ENCODE data around the gene GYS1.
"Not testable (repeated sequence)": the region's sequence is repeated elsewhere in the genome, so short reads cannot be mapped to it uniquely, and the experiment has no call there.

The GYS1 gene

DNA sequence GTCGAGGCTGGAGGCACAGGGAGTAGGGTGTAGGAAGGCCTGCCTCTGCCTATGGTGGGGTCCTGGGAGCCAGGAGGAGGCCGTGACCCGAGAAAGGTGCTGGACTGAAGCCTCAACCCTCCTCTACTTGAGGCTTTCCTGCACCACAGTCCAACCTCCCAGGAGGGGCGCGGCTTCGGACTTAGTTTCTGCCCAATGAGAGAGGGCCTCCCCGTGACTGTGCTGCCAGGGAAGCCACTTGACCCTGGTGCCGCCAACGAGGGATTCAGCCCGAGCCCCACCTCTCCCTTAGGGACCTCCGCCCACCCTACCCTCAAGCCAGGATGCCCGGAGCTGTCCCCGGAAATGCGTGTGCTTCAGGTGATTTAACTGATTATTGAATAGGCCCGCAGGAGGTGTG lies 31.1 kb upstream of the GYS1 start, which contains the start of gene CGB3:
TSS of gene CGB3 (minus strand) at position 101 of the 400 bp plus-strand sequence. CDS start 362 bp downstream, outside the sequence.
- not testable (repeated sequence) for DNase-seq (ENCODE audit: insufficient read length, low spot score); FAIRE-seq

DNA sequence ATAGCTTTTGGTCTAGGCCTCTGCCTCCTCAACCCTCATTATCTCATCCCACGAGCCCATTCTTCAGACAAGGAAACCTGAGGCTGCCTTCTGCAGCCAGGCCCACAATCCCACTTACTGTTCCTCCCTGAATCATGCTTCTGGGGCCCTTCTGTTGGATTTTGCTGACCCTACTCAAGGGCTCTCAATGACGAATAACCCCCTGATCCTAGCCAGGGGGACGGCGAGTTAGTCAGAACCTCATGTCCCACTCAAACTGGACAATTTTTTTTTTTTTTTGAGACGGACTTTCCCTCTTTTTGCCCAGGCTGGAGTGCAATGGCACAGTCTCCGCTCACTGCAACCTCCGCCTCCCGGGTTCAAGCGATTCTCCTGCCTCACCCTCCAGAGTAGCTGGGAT lies 29.0 kb upstream of the GYS1 start:
- no peak for DNase-seq (ENCODE audit: insufficient read length, low spot score)
- TF ChIP-seq, protein P1, sequence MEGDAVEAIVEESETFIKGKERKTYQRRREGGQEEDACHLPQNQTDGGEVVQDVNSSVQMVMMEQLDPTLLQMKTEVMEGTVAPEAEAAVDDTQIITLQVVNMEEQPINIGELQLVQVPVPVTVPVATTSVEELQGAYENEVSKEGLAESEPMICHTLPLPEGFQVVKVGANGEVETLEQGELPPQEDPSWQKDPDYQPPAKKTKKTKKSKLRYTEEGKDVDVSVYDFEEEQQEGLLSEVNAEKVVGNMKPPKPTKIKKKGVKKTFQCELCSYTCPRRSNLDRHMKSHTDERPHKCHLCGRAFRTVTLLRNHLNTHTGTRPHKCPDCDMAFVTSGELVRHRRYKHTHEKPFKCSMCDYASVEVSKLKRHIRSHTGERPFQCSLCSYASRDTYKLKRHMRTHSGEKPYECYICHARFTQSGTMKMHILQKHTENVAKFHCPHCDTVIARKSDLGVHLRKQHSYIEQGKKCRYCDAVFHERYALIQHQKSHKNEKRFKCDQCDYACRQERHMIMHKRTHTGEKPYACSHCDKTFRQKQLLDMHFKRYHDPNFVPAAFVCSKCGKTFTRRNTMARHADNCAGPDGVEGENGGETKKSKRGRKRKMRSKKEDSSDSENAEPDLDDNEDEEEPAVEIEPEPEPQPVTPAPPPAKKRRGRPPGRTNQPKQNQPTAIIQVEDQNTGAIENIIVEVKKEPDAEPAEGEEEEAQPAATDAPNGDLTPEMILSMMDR (IDR thresholded peaks at IDR 0.05; ENCODE audit: insufficient read depth, missing control alignments), result no peak
- no peak for FAIRE-seq

DNA sequence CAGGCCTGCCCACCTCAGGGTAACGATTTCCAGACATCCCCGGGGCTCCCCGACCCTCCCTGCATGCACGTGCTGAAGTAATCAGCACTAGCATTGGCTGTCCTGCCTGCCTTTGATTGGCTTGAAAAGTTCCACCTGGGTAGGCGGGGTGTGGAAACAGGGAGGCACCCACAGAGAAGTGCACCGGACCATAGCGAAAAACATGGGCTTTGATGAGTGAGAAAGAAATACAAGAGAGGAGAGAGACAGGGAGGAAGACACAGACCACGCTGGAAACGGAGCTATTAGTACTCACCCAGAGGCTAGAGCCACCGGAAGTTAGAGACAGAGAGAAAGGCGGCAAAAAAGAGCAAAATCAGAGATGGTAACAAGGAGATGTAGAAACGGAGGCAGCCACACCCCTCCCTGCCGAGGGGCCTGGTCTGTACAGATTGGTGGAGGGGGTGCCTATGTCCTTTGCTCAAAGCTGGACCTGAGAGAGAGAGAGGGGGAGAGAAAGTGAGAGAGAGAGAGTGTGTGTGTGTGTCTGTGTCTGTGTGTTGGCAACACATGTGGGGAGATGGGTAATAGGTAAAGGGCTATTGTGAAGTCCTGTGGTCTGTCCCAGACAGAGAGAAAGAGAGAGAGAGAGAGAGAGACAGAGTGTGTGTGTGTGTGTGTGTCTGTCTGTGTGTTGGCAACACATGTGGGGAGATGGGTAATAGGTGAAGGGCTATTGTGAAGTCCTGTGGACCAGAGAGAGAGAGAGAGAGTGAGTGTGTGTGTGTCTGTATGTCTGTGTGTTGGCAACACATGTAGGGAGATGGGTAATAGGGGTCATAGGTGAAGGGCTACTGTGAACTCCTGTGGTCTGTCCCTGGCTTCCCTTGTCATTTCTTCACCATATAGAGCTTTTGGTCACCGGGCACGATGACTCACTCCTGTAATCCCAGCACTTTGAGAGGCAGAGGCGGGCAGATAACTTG lies 28.1 kb upstream of the GYS1 start:
- TF ChIP-seq, protein P1 (IDR thresholded peaks at IDR 0.05; ENCODE audit: insufficient read depth, missing control alignments), result no peak

DNA sequence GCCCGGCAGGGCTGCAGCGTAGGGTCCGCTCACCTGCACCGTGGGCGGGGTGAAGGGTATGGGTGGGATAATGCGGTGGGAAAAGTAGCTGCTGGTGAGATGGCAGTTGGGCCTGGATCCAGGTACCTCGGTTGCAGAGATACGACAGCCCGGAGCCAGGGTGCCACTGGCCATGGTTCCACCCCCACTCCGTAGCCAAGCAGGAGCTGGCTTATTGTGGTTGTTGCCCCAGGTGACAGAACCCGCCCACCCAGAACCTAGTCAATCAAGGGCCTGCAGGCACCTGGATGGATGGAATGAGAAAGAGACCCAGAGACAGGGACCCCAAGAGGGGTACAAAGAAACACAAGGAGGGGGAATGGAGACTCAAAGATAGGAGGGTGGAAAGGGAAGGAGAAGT lies 27.2 kb upstream of the GYS1 start:
- DNase-seq (ENCODE audit: insufficient read length, low spot score), result no peak
- TF ChIP-seq, protein P1 (IDR thresholded peaks at IDR 0.05; ENCODE audit: insufficient read depth, missing control alignments), result no peak
- FAIRE-seq, result no peak

More for the DNA sequence above, 28.1 kb upstream of the GYS1 start:
- FAIRE-seq (no peak), DNase-seq (ENCODE audit: insufficient read length, low spot score) (no peak)

DNA sequence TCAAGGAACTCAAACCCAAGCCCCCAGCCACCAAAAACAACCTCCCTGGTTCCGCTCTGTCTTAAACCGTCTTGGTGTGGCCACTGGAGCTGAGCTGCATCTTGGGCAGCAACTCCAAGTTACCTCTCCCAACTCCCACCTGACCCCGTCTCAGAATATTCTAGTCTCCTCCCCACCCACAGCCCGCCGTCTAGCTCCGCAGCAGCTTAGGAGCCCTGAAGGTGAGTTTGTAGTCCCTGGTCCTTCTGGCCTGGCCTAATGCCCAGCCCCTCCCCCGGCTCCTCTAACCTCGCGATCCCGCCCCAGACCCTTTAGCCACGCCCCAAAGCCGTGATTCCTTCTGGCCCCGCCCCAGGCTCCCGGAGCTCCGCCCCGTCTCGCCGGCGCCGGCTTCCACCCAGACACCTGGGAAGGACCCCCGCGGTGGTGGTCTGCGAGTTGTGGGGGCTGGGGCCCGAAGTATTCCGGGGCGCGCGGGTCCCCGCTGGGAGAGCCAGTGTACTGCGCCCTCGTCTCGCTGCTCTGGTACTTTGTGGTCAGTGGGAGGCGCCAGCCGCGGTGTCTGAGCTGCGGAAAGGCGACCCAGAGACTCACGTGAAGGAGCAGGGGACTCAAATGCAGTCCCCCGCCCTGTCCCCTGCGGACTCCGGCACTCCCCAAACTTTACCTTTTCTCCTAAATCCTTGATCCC lies 26.3 kb upstream of the GYS1 start:
- DNase-seq (ENCODE audit: insufficient read length, low spot score) (peak; percentile 67), FAIRE-seq (no peak)
- TF ChIP-seq, protein P1 (IDR thresholded peaks at IDR 0.05; ENCODE audit: insufficient read depth, missing control alignments), result no peak

DNA sequence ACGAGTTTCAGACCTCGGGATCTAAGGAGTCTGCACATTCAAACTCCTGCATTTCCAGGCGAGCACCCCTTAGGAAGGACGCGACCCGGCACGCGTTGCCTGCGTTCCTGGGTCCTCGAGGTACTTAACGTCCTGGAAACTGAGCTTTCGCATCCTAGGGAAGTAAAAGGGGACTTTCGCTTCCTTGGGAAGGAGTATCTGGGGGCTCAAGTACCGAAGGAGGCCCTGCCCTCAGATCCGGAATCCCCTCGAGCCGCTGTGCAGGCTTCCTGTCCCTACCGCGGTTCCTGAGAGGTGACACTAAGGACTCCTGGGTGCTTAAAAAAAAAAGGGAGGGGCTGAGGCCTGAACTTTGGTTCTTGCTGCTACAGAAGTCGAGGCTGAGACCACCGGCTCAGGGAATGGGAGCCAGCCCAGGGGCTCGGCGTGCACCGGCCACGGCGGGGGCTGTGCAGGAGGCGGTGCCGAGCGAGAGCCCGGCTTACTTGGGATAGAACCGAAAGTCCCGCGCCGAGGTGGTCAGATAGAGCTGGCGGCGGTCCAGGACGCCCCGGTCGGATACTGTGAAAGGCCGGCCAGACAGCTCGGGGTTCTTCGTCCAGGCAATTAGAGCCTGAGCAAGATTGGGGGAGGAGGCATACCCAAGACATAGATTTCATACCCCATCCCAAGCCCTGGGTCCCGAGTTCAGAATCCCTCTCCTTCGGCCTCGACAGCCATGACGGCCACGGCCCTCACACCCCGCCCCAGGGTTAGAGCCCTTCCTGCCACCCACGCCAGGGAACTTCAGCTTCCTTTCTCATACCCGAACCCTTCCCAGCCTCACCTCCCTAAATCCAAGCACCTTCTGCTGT lies 25.5 kb upstream of the GYS1 start:
- not testable (repeated sequence) for FAIRE-seq; DNase-seq (ENCODE audit: insufficient read length, low spot score)

DNA sequence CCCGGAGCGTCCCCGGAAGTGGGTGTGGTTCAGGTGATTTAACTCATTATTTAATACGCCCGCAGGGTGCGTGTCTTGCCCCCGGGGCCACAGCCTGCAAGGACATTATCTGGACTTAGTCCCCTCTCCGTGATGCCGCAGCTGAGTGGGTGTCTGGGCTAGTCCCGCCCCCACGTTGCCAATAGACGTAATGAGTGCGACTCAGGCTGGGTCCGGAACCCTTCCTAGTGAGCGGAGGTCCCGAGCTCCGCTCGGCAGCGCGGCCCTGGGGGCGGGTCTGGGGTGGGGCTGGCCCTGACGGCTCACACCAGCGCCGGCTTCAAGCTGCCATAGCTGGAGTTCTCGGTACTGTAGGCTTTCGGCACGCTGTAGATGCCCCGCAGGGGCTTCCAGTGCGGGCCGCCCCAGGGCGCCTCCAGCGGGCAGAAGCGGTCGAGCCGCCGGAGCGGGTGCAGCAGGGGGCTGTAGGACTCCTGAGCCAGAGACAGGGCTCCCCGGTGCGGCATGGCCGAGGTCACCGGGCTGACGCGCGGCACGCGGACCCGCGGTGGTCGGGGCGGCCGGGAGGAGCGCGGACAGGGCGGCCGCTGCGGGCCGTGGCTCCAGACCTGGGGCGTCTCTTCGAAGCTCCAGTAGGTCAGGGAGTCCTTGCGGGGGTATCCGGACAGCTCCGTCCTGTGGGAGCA lies 24.7 kb upstream of the GYS1 start:
- DNase-seq (ENCODE audit: insufficient read length, low spot score) (no peak), FAIRE-seq (no peak)
- TF ChIP-seq, protein P1 (IDR thresholded peaks at IDR 0.05; ENCODE audit: insufficient read depth, missing control alignments), result peak; percentile 27
